CD14-positive monocyte (primary cell): ENCODE measurements around the gene ZDHHC3. TPM values are rescaled to one million over a fixed set of nuclear protein-coding genes. Genes with fewer than 3 reads are reported as not detected.
A peak's percentile ranks its signal among the peaks of the same experiment; 100 is the strongest.

Experiments used
- DNase-seq, 3 donors: peaks; one replicate each; pipeline ENCODE4 v3.0.0-alpha.2; 2011 to 2022
- H2AFZ ChIP-seq: 2 replicates; pipeline ENCODE4 v1.6.0; 2012; ENCODE audit warnings: mild to moderate bottlenecking, low read depth, low read length, inconsistent platforms; ENCODE audit not compliant: insufficient read depth, poor library complexity, severe bottlenecking
- H3K27ac ChIP-seq, 2 donors: 1 replicate in 1 of 2; 2 replicates in 1 of 2; pipeline ENCODE4 v1.5.1; 2012 to 2013; ENCODE audit warnings: low read length in 2 of 2, control low read depth in 1 of 2, inconsistent platforms in 1 of 2, low read depth in 1 of 2, mild to moderate bottlenecking in 1 of 2
- H3K27me3 ChIP-seq, 2 donors: one replicate each; pipeline versions ENCODE4 v1.6.0 to v1.6.1; 2011 to 2013; ENCODE audit warnings: low read length in 2 of 2; ENCODE audit not compliant: control insufficient read depth in 2 of 2, insufficient read depth in 2 of 2
- H3K36me3 ChIP-seq, 2 donors: replicated peaks in 1 of 2; 1 replicate in 1 of 2; 2 replicates in 1 of 2; pipeline versions ENCODE4 v1.5.1 to v1.6.1; 2012 to 2013; ENCODE audit warnings: low read length in 2 of 2, control low read depth in 1 of 2, inconsistent platforms in 1 of 2, mild to moderate bottlenecking in 1 of 2; ENCODE audit not compliant: insufficient read depth in 2 of 2, control insufficient read depth in 1 of 2
- H3K4me1 ChIP-seq, 2 donors: 1 replicate in 1 of 2; 2 replicates in 1 of 2; pipeline versions ENCODE4 v1.5.1 to v1.6.1; 2012 to 2013; ENCODE audit warnings: low read length in 2 of 2, control low read depth in 1 of 2, inconsistent platforms in 1 of 2, mild to moderate bottlenecking in 1 of 2, moderate library complexity in 1 of 2; ENCODE audit not compliant: insufficient read depth in 2 of 2, control insufficient read depth in 1 of 2
- H3K4me2 ChIP-seq: replicated peaks from 2 replicates; pipeline ENCODE3; 2012; ENCODE audit warnings: low read length, moderate library complexity, mild to moderate bottlenecking; ENCODE audit not compliant: poor library complexity, severe bottlenecking; ENCODE audit errors: extremely low read depth
- H3K4me3 ChIP-seq, 3 experiments: fragments of 200-600 bp in 1 of 3; sonication (generic) in 1 of 3; replicated peaks in 1 of 3; 1 replicate in 2 of 3; 2 replicates in 1 of 3; pipeline ENCODE4 v1.5.1; 2011 to 2013; ENCODE audit warnings: low read length in 3 of 3, mild to moderate bottlenecking in 3 of 3, control low read depth in 2 of 3, low read depth in 2 of 3, inconsistent platforms in 1 of 3, moderate library complexity in 1 of 3
- H3K79me2 ChIP-seq: 2 replicates; pipeline ENCODE4 v1.6.0; 2012; ENCODE audit warnings: mild to moderate bottlenecking, control low read depth, inconsistent platforms, low read length, moderate library complexity; ENCODE audit not compliant: insufficient read depth
- H3K9ac ChIP-seq: 2 replicates; pipeline ENCODE4 v1.6.0; 2017; ENCODE audit warnings: low read length, mild to moderate bottlenecking; ENCODE audit not compliant: insufficient read depth, poor library complexity, severe bottlenecking
- H3K9me3 ChIP-seq, 2 donors: replicated peaks in 1 of 2; 1 replicate in 1 of 2; 2 replicates in 1 of 2; pipeline versions ENCODE4 v1.5.1 to v1.6.1; 2012 to 2013; ENCODE audit warnings: low read length in 2 of 2, control low read depth in 1 of 2; ENCODE audit not compliant: control insufficient read depth in 1 of 2, insufficient read depth in 1 of 2
- H4K20me1 ChIP-seq: 2 replicates; pipeline ENCODE4 v1.6.0; 2012; ENCODE audit warnings: mild to moderate bottlenecking, low read length, control low read depth, moderate library complexity; ENCODE audit not compliant: insufficient read depth
- H3K27ac Mint-ChIP-seq, 7 donors: one replicate each; pipeline ENCODE4 v1.8.0; 2020; ENCODE audit warnings: mild to moderate bottlenecking in 7 of 7, mixed read lengths in 7 of 7, moderate library complexity in 6 of 7, inconsistent platforms in 2 of 7
- H3K27me3 Mint-ChIP-seq, 3 donors: one replicate each; pipeline ENCODE4 v1.8.0; 2021 to 2022; ENCODE audit warnings: low read depth in 3 of 3, mild to moderate bottlenecking in 3 of 3, mixed read lengths in 3 of 3, moderate library complexity in 3 of 3, inconsistent platforms in 1 of 3
- H3K36me3 Mint-ChIP-seq, 2 donors: one replicate each; pipeline ENCODE4 v1.8.0; 2020; ENCODE audit warnings: mixed read lengths in 2 of 2, inconsistent platforms in 1 of 2, mild to moderate bottlenecking in 1 of 2
- H3K4me1 Mint-ChIP-seq: one replicate; pipeline ENCODE4 v1.8.0; 2020; ENCODE audit warnings: mild to moderate bottlenecking, mixed read lengths
- H3K4me3 Mint-ChIP-seq, 2 donors: one replicate each; pipeline ENCODE4 v1.8.0; 2020; ENCODE audit warnings: mild to moderate bottlenecking in 2 of 2, mixed read lengths in 2 of 2, moderate library complexity in 1 of 2
- H3K9me3 Mint-ChIP-seq, 7 donors: one replicate each; pipeline ENCODE4 v1.8.0; 2020 to 2022; ENCODE audit warnings: mixed read lengths in 7 of 7, mild to moderate bottlenecking in 6 of 7, moderate library complexity in 6 of 7, inconsistent platforms in 2 of 7
- WGBS: methylation state at CpG from one replicate; pipeline ENCODE4 v1.1.5; 2013; ENCODE audit warnings: missing lambda C conversion rate; ENCODE audit not compliant: insufficient coverage; 5-methylcytosine and 5-hydroxymethylcytosine counted together
- intact Hi-C, 2 donors: fragments of 100-400 bp; cut with micrococcal nuclease; formaldehyde crosslinking; loops; one replicate each; pipeline versions ENCODE4 v1.15.0 to v1.15.1; 2023
- polyA plus RNA-seq, 3 donors: library from polyadenylated mRNA; depleted of rRNA in 1 of 3; unstranded in 2 of 3; stranded (reverse) in 1 of 3; fragments of 300-500 nt in 2 of 3; fragments of >200 nt in 1 of 3; fragmentation: Illumina TruSeq in 2 of 3; gene quantifications; 1 replicate in 2 of 3; 2 replicates in 1 of 3; pipeline ENCODE4 v1.2.3, GENCODE V29; 2012 to 2021
- TF ChIP-seq, protein P1 (sequence below): fragments of 200-600 bp; IDR thresholded peaks from one replicate; pipeline ENCODE4 v1.8.0; 2022; ENCODE audit warnings: antibody characterized with exemption, mild to moderate bottlenecking

ZDHHC3 gene
- polyA plus RNA-seq, 3 donors, result 52.1 to 72.6 (median 61.3) TPM

DNA sequence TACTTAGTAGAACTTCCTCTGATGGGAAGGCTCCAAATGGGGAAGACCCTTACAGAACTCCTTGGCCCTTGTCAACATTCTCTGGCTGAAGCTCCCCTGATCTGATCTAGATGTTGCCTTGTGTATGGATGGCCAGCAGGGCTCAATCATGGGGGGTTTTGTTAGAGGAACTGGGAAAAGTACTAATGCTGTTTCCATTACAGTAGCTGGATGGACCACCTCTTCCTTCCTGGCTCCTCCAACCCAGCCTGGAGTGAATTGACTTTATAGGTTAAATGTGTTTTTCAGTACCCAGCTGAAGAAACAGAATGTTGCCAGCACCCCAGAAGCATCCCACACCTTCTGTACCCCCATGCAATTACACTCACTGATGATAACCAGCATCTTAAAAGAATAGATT is 27.4 kb upstream of the ZDHHC3 start:
- H3K27ac Mint-ChIP-seq, result peak overlapping the region in 2 of 7 donors; percentile 43 to 69
- Histone ChIP-seq H2AFZ (no peak overlapping the region), H3K9ac (no peak overlapping the region), H3K36me3 (peaks cover 73 to 89% of the 10 kb centered on the region in 2 donors), H4K20me1 (no peaks in the 10 kb centered on the region), H3K4me3 (no peak overlapping the region), H3K4me2 (no peak overlapping the region), H3K4me1 (no peaks in the 10 kb centered on the region), H3K79me2 (no peaks in the 10 kb centered on the region), H3K9me3 (no peaks in the 10 kb centered on the region), H3K27ac (no peak overlapping the region), H3K27me3 (no peaks in the 10 kb centered on the region)
- no peaks in the 10 kb centered on the region for H3K4me1 Mint-ChIP-seq
- TF ChIP-seq, protein P1, sequence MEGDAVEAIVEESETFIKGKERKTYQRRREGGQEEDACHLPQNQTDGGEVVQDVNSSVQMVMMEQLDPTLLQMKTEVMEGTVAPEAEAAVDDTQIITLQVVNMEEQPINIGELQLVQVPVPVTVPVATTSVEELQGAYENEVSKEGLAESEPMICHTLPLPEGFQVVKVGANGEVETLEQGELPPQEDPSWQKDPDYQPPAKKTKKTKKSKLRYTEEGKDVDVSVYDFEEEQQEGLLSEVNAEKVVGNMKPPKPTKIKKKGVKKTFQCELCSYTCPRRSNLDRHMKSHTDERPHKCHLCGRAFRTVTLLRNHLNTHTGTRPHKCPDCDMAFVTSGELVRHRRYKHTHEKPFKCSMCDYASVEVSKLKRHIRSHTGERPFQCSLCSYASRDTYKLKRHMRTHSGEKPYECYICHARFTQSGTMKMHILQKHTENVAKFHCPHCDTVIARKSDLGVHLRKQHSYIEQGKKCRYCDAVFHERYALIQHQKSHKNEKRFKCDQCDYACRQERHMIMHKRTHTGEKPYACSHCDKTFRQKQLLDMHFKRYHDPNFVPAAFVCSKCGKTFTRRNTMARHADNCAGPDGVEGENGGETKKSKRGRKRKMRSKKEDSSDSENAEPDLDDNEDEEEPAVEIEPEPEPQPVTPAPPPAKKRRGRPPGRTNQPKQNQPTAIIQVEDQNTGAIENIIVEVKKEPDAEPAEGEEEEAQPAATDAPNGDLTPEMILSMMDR, result no peak
- no peaks in the 10 kb centered on the region for H3K27me3 Mint-ChIP-seq
- H3K4me3 Mint-ChIP-seq, result no peak overlapping the region
- peaks cover 0 to 3% (median 0%) of the 10 kb centered on the region in 7 donors for H3K9me3 Mint-ChIP-seq
- no peak for DNase-seq
- intact Hi-C loops, result no loop called here
- H3K36me3 Mint-ChIP-seq, result peaks cover 75 to 82% of the 10 kb centered on the region in 2 donors

DNA sequence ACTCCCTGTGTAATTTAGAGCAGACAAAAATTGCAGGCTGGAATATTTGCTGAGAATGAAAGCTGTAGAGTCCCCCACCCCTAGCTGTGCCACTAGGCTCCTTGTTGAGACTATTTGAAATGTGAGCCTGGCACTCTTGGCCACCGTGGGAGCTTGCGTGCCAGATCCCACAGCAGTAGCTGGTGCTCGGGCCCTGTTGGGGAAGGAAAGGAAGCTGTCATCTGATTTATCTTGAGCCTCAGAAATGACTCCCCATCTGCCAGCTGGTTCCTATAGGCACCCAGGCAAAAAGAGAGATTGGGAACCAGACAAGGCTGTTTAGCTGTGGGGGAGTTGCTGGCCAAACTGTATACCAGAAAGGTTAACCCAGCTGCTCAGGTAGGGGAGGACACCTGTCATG is 26.7 kb upstream of the ZDHHC3 start:
- Histone ChIP-seq H3K9me3 (no peaks in the 10 kb centered on the region), H3K36me3 (peaks cover 73 to 89% of the 10 kb centered on the region in 2 donors), H3K27me3 (no peaks in the 10 kb centered on the region), H4K20me1 (no peaks in the 10 kb centered on the region), H3K9ac (no peak overlapping the region), H3K4me1 (no peaks in the 10 kb centered on the region), H3K79me2 (no peaks in the 10 kb centered on the region), H3K27ac (no peak overlapping the region), H2AFZ (no peak overlapping the region), H3K4me3 (no peak overlapping the region), H3K4me2 (no peak overlapping the region)
- no peak for DNase-seq
- no peaks in the 10 kb centered on the region for H3K27me3 Mint-ChIP-seq
- peaks cover 74 to 82% of the 10 kb centered on the region in 2 donors for H3K36me3 Mint-ChIP-seq
- intact Hi-C loops, result no loop called here
- H3K27ac Mint-ChIP-seq, result peak overlapping the region in 2 of 7 donors; percentile 3 to 32
- TF ChIP-seq, protein P1, result no peak
- H3K4me3 Mint-ChIP-seq, result no peak overlapping the region
- no CpG with 5 or more reads among the region's 3 CpGs for WGBS
- no peaks in the 10 kb centered on the region for H3K4me1 Mint-ChIP-seq
- H3K9me3 Mint-ChIP-seq, result peaks cover 0 to 3% (median 0%) of the 10 kb centered on the region in 7 donors
